ENCODE data around the gene ARIH1.

Gene ARIH1

DNA sequence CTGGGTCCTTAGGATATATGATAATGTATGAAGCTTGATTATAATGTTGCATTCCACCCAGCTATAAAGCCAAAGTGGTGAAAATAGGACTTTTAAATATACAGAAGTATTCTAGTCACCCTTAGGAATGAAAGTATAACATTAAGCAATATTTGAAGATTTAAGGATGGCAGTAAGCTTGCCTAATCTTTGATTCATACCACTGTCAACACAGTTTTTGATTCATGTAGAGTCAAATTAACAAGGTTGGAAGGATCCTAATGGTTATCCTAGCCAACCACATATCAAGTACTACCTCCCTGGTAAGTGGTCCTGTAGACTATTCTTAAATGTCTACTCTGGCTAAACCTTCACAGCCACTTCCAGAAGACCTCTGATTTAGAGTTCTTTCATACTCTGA lies 18.6 kb downstream of the ARIH1 start:
- Histone ChIP-seq H3K27ac (no peak overlapping the region), H3K79me2 (ENCODE audit: insufficient read depth, low read depth) (peaks cover 95% of the 10 kb centered on the region), H3K4me2 (no peak overlapping the region), H3K4me3 (IDR thresholded peaks at IDR 0.05; ENCODE audit: insufficient read depth, low read depth, low read length) (no peak overlapping the region), H4K20me1 (ENCODE audit: insufficient read depth) (peaks cover 39% of the 10 kb centered on the region), H2AFZ (ENCODE audit: low read depth) (no peak overlapping the region), H3K36me3 (ENCODE audit: insufficient read depth) (no peaks in the 10 kb centered on the region), H3K9ac (no peak overlapping the region), H3K27me3 (ENCODE audit: insufficient read depth, low read depth) (no peaks in the 10 kb centered on the region), H3K4me1 (ENCODE audit: low read depth, poor library complexity, severe bottlenecking) (peaks cover 25% of the 10 kb centered on the region)
- no peak for TF ChIP-seq CTCF (conservative IDR thresholded peaks at IDR 0.05; ENCODE audit: low read depth, low read length)

- TF ChIP-seq CTCF (conservative IDR thresholded peaks at IDR 0.05; ENCODE audit: low read depth, low read length), result no peak
- H3K4me1 ChIP-seq (ENCODE audit: low read depth, poor library complexity, severe bottlenecking), result peaks cover 21% of the 10 kb centered on the region
- H3K27me3 ChIP-seq (ENCODE audit: insufficient read depth, low read depth), result no peaks in the 10 kb centered on the region
- no peak overlapping the region for H3K27ac ChIP-seq
- no peak overlapping the region for H3K9ac ChIP-seq
- H4K20me1 ChIP-seq (ENCODE audit: insufficient read depth), result peaks cover 34% of the 10 kb centered on the region
- H3K4me3 ChIP-seq (IDR thresholded peaks at IDR 0.05; ENCODE audit: insufficient read depth, low read depth, low read length), result no peak overlapping the region
- H2AFZ ChIP-seq (ENCODE audit: low read depth), result no peak overlapping the region
- peaks cover 96% of the 10 kb centered on the region for H3K79me2 ChIP-seq (ENCODE audit: insufficient read depth, low read depth)
- no peaks in the 10 kb centered on the region for H3K36me3 ChIP-seq (ENCODE audit: insufficient read depth)
- no peak overlapping the region for H3K4me2 ChIP-seq
Measured at GRCh38 chr15:72493220-72493619, 19.1 kb downstream of the ARIH1 start.

DNA sequence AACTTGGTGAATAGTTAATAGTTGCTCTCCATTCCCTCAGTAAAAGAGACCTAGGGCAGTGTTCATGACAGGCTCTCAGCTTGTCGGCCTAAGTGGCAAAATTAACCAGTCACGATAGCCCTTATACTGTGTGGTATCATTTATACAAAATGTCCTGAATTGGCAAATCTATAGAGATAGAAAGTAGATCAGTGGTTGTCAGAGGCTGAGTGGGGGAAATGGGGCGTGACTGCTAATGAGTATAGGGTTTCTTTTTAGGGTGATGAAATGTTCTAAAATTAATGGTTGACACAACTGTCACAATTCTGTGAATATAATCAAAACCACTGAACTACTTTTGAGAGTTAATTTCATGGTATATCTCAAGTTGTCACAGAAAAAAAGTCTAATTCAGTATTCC lies 20.9 kb downstream of the ARIH1 start:
- no peak overlapping the region for H3K9ac ChIP-seq
- no peak overlapping the region for H2AFZ ChIP-seq (ENCODE audit: low read depth)
- H3K4me1 ChIP-seq (ENCODE audit: low read depth, poor library complexity, severe bottlenecking), result peaks cover 15% of the 10 kb centered on the region
- no peaks in the 10 kb centered on the region for H3K27me3 ChIP-seq (ENCODE audit: insufficient read depth, low read depth)
- no peak overlapping the region; the same call in 1 of the 2 replicates for H3K4me2 ChIP-seq
- H3K4me3 ChIP-seq (IDR thresholded peaks at IDR 0.05; ENCODE audit: insufficient read depth, low read depth, low read length), result no peak overlapping the region
- peaks cover 28% of the 10 kb centered on the region for H4K20me1 ChIP-seq (ENCODE audit: insufficient read depth)
- no peak overlapping the region for H3K27ac ChIP-seq
- peaks cover 95% of the 10 kb centered on the region for H3K79me2 ChIP-seq (ENCODE audit: insufficient read depth, low read depth)
- no peak for TF ChIP-seq CTCF (conservative IDR thresholded peaks at IDR 0.05; ENCODE audit: low read depth, low read length)
- H3K36me3 ChIP-seq (ENCODE audit: insufficient read depth), result no peaks in the 10 kb centered on the region

- Histone ChIP-seq H2AFZ (ENCODE audit: low read depth) (no peak overlapping the region), H3K79me2 (ENCODE audit: insufficient read depth, low read depth) (peaks cover 93% of the 10 kb centered on the region), H3K4me3 (IDR thresholded peaks at IDR 0.05; ENCODE audit: insufficient read depth, low read depth, low read length) (no peak overlapping the region), H3K27me3 (ENCODE audit: insufficient read depth, low read depth) (no peaks in the 10 kb centered on the region), H3K36me3 (ENCODE audit: insufficient read depth) (no peaks in the 10 kb centered on the region), H3K27ac (no peak overlapping the region), H3K4me1 (ENCODE audit: low read depth, poor library complexity, severe bottlenecking) (peaks cover 15% of the 10 kb centered on the region), H4K20me1 (ENCODE audit: insufficient read depth) (peaks cover 34% of the 10 kb centered on the region), H3K4me2 (no peak overlapping the region), H3K9ac (no peak overlapping the region)
- TF ChIP-seq CTCF (conservative IDR thresholded peaks at IDR 0.05; ENCODE audit: low read depth, low read length), result no peak
Measured at GRCh38 chr15:72496783-72497182, 22.7 kb downstream of the ARIH1 start.
